K562 (cell line): ENCODE data around the gene CDKN2C. TPM values are rescaled to one million over a fixed set of nuclear protein-coding genes. Genes with fewer than 3 reads are reported as not detected.

Source experiments
- BCLAF1 ChIP-seq, 2 experiments: fragments of 450-650 bp in 1 of 2; IDR thresholded peaks; 2 replicates each; pipeline ENCODE4 v1.6.1; 2011 to 2017; ENCODE audit warnings: low read depth in 2 of 2, antibody characterized with exemption in 1 of 2, borderline replicate concordance in 1 of 2, low read length in 1 of 2, mild to moderate bottlenecking in 1 of 2, mixed read lengths in 1 of 2; ENCODE audit not compliant: control insufficient read depth in 1 of 2
- ELF1 ChIP-seq: fragments of 200-800 bp; sonication (Bioruptor generic); IDR thresholded peaks from 2 replicates; pipeline ENCODE4 v1.6.1; 2016; ENCODE audit warnings: missing genetic modification characterization, missing compliant biosample characterization
- FOXJ2 ChIP-seq: fragments of 200-800 bp; sonication (Bioruptor generic); IDR thresholded peaks from 2 replicates; pipeline ENCODE4 v1.6.1; 2016; ENCODE audit warnings: missing genetic modification characterization, missing compliant biosample characterization
- KDM1A ChIP-seq, 2 experiments: fragments of 450-650 bp; IDR thresholded peaks; 2 replicates each; pipeline ENCODE4 v1.6.1; 2016; ENCODE audit warnings: mild to moderate bottlenecking in 2 of 2
- MTF1 ChIP-seq: fragments of 250-450 bp; sonication (Bioruptor Pico); IDR thresholded peaks from 2 replicates; pipeline ENCODE4 v1.9.0; 2021; ENCODE audit warnings: moderate library complexity, mild to moderate bottlenecking, inconsistent platforms, borderline replicate concordance
- NKRF ChIP-seq: fragments of 450-650 bp; IDR thresholded peaks from 2 replicates; pipeline ENCODE4 v1.6.1; 2016; ENCODE audit warnings: borderline replicate concordance
- STAT6 ChIP-seq: sonication (generic); formaldehyde crosslinking; IDR thresholded peaks from 2 replicates; pipeline ENCODE4 v1.8.1; 2023; ENCODE audit warnings: mild to moderate bottlenecking, missing genetic modification reagents
- TCF7 ChIP-seq: sonication (generic); IDR thresholded peaks from 2 replicates; pipeline ENCODE4 v1.6.1; 2016; ENCODE audit warnings: antibody characterized with exemption, borderline replicate concordance
- ZBTB43 ChIP-seq: sonication (generic); formaldehyde crosslinking; IDR thresholded peaks from 2 replicates; pipeline ENCODE4 v1.8.0; 2023; ENCODE audit warnings: mild to moderate bottlenecking, missing genetic modification reagents
- polyA plus RNA-seq, 8 experiments: library from polyadenylated mRNA; depleted of rRNA in 4 of 8; stranded (reverse) in 5 of 8; unstranded in 3 of 8; fragments of >200 nt; fragmentation: Nextera tagmentation in 2 of 8; fragmentation: Illumina TruSeq in 1 of 8; extraction: Ambion mirVana in 2 of 8; extraction: Trizol in 1 of 8; gene quantifications; 2 replicates each; pipeline versions ENCODE4 v1.2.1 to v1.2.3, GENCODE V29; 2011 to 2014; ENCODE audit warnings: inconsistent platforms in 1 of 8, missing spikeins in 1 of 8
- total RNA-seq, 7 experiments: library from RNA; depleted of rRNA in 6 of 7; stranded (reverse); fragments of >200 nt in 6 of 7; fragmentation: Illumina TruSeq in 2 of 7; extraction: Trizol in 2 of 7; gene quantifications; 2 replicates each; pipeline versions ENCODE4 v1.2.1 to v1.2.3, GENCODE V29; 2011 to 2021; ENCODE audit warnings: low replicate concordance in 1 of 7
- TF ChIP-seq, protein P1 (sequence below), 2 experiments: fragments of 450-650 bp; IDR thresholded peaks; 2 replicates each; pipeline ENCODE4 v1.6.1; 2018; ENCODE audit warnings: mild to moderate bottlenecking in 2 of 2, low read depth in 1 of 2; ENCODE audit not compliant: partially characterized antibody in 2 of 2
- TF ChIP-seq, protein P2 (sequence below): fragments of 250-450 bp; sonication (Bioruptor Pico); IDR thresholded peaks from 2 replicates; pipeline ENCODE4 v1.8.0; 2021; ENCODE audit warnings: moderate library complexity, mild to moderate bottlenecking, inconsistent platforms

The CDKN2C gene
- total and polyA plus RNA-seq, 9 of the 15 experiments (the other 6 are each of a cell fraction or from before 2014, with no cell fraction given), result 11.9 to 74.3 (median 45.9) TPM

DNA sequence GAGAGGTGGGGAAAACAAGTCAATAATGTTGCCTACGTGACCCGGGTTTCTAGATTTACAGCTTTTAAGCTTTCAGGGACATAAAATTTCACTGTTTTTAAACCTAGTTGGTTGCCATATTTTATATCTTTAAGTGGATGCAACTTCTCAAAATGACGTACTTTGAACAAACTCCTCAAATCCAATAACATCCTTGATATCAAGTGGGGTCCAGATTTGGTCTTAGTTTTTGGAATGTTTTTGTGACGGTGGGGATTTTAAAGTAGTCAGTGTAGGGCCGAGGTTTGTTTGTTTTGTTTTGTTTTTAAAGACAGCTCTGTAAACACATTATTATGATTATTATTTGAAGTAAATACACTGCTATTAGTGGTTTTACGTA is 453 bp downstream of the CDKN2C start (continued):
- TF ChIP-seq NKRF (no peak), FOXJ2 (peak; percentile 58; the same call in 1 of the 2 replicates), MTF1 (CRISPR knock-in tag) (no peak), KDM1A (IDR thresholded peaks at IDR 0.05) (peak; percentile 51 to 61; a peak in 3 of 4 replicates), ZBTB43 (CRISPR knock-in tag) (no peak), TCF7 (no peak), STAT6 (CRISPR knock-in tag) (no peak), ELF1 (tag) (no peak), BCLAF1 (IDR thresholded peaks at IDR 0.05; ENCODE audit: borderline replicate concordance in 1 of 2, control insufficient read depth in 1 of 2, low read depth in 2 of 2, low read length in 1 of 2) (0 out of 4 replicates have a peak, but pooled peaks of 1 of the 2 experiments have one; percentile 16)
- TF ChIP-seq, protein P1, sequence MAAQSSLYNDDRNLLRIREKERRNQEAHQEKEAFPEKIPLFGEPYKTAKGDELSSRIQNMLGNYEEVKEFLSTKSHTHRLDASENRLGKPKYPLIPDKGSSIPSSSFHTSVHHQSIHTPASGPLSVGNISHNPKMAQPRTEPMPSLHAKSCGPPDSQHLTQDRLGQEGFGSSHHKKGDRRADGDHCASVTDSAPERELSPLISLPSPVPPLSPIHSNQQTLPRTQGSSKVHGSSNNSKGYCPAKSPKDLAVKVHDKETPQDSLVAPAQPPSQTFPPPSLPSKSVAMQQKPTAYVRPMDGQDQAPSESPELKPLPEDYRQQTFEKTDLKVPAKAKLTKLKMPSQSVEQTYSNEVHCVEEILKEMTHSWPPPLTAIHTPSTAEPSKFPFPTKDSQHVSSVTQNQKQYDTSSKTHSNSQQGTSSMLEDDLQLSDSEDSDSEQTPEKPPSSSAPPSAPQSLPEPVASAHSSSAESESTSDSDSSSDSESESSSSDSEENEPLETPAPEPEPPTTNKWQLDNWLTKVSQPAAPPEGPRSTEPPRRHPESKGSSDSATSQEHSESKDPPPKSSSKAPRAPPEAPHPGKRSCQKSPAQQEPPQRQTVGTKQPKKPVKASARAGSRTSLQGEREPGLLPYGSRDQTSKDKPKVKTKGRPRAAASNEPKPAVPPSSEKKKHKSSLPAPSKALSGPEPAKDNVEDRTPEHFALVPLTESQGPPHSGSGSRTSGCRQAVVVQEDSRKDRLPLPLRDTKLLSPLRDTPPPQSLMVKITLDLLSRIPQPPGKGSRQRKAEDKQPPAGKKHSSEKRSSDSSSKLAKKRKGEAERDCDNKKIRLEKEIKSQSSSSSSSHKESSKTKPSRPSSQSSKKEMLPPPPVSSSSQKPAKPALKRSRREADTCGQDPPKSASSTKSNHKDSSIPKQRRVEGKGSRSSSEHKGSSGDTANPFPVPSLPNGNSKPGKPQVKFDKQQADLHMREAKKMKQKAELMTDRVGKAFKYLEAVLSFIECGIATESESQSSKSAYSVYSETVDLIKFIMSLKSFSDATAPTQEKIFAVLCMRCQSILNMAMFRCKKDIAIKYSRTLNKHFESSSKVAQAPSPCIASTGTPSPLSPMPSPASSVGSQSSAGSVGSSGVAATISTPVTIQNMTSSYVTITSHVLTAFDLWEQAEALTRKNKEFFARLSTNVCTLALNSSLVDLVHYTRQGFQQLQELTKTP (IDR thresholded peaks at IDR 0.05; ENCODE audit: low read depth in 1 of 2, partially characterized antibody in 2 of 2), result no peak
- TF ChIP-seq, protein P2, sequence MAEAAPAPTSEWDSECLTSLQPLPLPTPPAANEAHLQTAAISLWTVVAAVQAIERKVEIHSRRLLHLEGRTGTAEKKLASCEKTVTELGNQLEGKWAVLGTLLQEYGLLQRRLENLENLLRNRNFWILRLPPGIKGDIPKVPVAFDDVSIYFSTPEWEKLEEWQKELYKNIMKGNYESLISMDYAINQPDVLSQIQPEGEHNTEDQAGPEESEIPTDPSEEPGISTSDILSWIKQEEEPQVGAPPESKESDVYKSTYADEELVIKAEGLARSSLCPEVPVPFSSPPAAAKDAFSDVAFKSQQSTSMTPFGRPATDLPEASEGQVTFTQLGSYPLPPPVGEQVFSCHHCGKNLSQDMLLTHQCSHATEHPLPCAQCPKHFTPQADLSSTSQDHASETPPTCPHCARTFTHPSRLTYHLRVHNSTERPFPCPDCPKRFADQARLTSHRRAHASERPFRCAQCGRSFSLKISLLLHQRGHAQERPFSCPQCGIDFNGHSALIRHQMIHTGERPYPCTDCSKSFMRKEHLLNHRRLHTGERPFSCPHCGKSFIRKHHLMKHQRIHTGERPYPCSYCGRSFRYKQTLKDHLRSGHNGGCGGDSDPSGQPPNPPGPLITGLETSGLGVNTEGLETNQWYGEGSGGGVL (CRISPR knock-in tag), result no peak
